ENCODE measurements around the gene ADRB1.

DNA sequence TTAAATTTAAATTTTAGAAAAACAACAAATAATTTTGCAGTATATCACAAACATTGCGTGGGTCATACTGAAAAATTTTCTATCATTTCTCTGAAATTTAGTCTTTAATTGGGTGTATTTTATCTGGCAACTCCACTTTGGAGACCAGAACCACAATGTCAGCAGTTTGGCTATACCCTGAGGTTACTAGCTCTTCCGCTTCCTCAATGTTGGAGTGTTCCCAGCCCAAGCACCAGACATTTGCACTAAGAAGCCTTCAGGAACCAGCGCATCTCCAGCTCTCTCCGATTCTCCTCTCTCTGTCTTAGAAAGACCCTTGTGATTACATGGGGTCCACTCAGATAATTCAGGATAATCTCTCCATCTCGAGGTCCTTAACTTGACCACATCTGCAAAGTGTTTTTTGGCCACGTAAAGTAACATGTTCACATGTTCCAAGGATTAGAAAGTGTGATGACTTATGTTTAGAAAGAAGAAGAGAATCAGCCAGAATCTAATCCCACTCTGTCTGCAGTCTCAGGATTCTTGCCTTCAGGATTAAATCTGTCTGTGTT is 43.1 kb upstream of the ADRB1 start:
- TF ChIP-seq, protein P1, sequence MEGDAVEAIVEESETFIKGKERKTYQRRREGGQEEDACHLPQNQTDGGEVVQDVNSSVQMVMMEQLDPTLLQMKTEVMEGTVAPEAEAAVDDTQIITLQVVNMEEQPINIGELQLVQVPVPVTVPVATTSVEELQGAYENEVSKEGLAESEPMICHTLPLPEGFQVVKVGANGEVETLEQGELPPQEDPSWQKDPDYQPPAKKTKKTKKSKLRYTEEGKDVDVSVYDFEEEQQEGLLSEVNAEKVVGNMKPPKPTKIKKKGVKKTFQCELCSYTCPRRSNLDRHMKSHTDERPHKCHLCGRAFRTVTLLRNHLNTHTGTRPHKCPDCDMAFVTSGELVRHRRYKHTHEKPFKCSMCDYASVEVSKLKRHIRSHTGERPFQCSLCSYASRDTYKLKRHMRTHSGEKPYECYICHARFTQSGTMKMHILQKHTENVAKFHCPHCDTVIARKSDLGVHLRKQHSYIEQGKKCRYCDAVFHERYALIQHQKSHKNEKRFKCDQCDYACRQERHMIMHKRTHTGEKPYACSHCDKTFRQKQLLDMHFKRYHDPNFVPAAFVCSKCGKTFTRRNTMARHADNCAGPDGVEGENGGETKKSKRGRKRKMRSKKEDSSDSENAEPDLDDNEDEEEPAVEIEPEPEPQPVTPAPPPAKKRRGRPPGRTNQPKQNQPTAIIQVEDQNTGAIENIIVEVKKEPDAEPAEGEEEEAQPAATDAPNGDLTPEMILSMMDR (IDR thresholded peaks at IDR 0.05) = no peak
- no peak for TF ChIP-seq POLR2A (IDR thresholded peaks at IDR 0.05)
